Stomach (tissue), 4 donors: ENCODE measurements around the gene LGALS12.

Experiments
- CTCF ChIP-seq, 7 experiments: fragments of 450-650 bp in 4 of 7; fragments of 200-600 bp in 3 of 7; sonication (generic) in 3 of 7; IDR thresholded peaks; one replicate each; pipeline ENCODE4 v1.5.1; 2016 to 2019; ENCODE audit warnings: antibody characterized with exemption in 7 of 7, control low read depth in 2 of 7, mild to moderate bottlenecking in 1 of 7
- POLR2A ChIP-seq, 4 donors: fragments of 450-650 bp; IDR thresholded peaks; one replicate each; pipeline ENCODE4 v1.6.1; 2016; ENCODE audit warnings: antibody characterized with exemption in 4 of 4, control low read depth in 2 of 4, mild to moderate bottlenecking in 1 of 4, moderate library complexity in 1 of 4
- POLR2AphosphoS5 ChIP-seq, 3 donors: sonication (generic); formaldehyde crosslinking; IDR thresholded peaks; one replicate each; pipeline ENCODE4 v1.6.1; 2016; ENCODE audit warnings: antibody characterized with exemption in 3 of 3

- TF ChIP-seq CTCF (IDR thresholded peaks at IDR 0.05) (no peak), POLR2A (IDR thresholded peaks at IDR 0.05) (no peak), POLR2AphosphoS5 (IDR thresholded peaks at IDR 0.05) (no peak)
Measured at GRCh38 chr11:63488789-63489188, 17.1 kb upstream of the LGALS12 start.
